ENCODE measurements around the gene NADK2.

Gene NADK2

DNA sequence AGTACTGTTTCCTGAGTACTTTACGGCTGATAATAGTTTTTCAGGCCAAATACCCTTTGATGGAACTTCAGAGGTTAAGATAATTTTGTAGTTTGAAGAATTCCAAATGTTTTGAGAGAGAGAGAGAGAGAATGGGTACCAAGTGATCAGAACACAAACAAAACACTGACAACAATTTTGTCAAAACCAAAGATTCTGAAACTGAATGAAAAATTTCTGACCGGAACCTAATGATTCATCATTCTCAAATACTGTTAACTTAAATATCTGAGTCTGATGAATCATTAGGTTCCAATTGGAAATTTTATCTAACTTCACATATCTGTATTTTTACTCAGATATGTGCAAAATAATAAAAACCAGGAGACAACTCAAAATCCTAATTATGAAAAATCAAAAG, 94.0 kb downstream of the NADK2 start:
- H3K4me1 ChIP-seq (ENCODE audit: low read length), result peaks cover 6% of the 10 kb centered on the region; the same call in 1 of the 2 replicates
- H3K79me2 ChIP-seq (ENCODE audit: low read length), result peaks cover 19% of the 10 kb centered on the region
- H3K9me3 ChIP-seq (ENCODE audit: insufficient read depth, low read length), result no peaks in the 10 kb centered on the region
- H4K20me1 ChIP-seq (ENCODE audit: insufficient read depth, low read length), result no peaks in the 10 kb centered on the region
- H3K9ac ChIP-seq (ENCODE audit: low read length), result no peak overlapping the region
- H2AFZ ChIP-seq (ENCODE audit: low read depth, low read length), result no peak overlapping the region
- no peak overlapping the region for H3K4me2 ChIP-seq (ENCODE audit: low read length)
- no peak for TF ChIP-seq EZH2phosphoT487 (IDR thresholded peaks at IDR 0.05; ENCODE audit: low read depth)
- no peak for TF ChIP-seq CTCF (IDR thresholded peaks at IDR 0.05; ENCODE audit: low read depth, low read length)
- no peak overlapping the region for H3K27ac ChIP-seq (ENCODE audit: low read length)
- no peaks in the 10 kb centered on the region for H3K27me3 ChIP-seq (ENCODE audit: low read depth, low read length)
- no peaks in the 10 kb centered on the region for H3K36me3 ChIP-seq (replicated peaks; ENCODE audit: low read depth, low read length)
- no peak overlapping the region for H3K4me3 ChIP-seq (ENCODE audit: low read length)

- H3K4me1 ChIP-seq (ENCODE audit: low read length), result peaks cover 6% of the 10 kb centered on the region; the same call in 1 of the 2 replicates
- no peak overlapping the region for H3K9ac ChIP-seq (ENCODE audit: low read length)
- H3K4me3 ChIP-seq (ENCODE audit: low read length), result no peak overlapping the region
- H3K27ac ChIP-seq (ENCODE audit: low read length), result no peak overlapping the region
- no peak for TF ChIP-seq CTCF (IDR thresholded peaks at IDR 0.05; ENCODE audit: low read depth, low read length)
- TF ChIP-seq EZH2phosphoT487 (IDR thresholded peaks at IDR 0.05; ENCODE audit: low read depth), result no peak
- H3K36me3 ChIP-seq (replicated peaks; ENCODE audit: low read depth, low read length), result no peaks in the 10 kb centered on the region
- peaks cover 10% of the 10 kb centered on the region for H3K79me2 ChIP-seq (ENCODE audit: low read length)
- H3K27me3 ChIP-seq (ENCODE audit: low read depth, low read length), result no peaks in the 10 kb centered on the region
- no peaks in the 10 kb centered on the region for H4K20me1 ChIP-seq (ENCODE audit: insufficient read depth, low read length)
- H2AFZ ChIP-seq (ENCODE audit: low read depth, low read length), result no peak overlapping the region
- no peak overlapping the region for H3K4me2 ChIP-seq (ENCODE audit: low read length)
- H3K9me3 ChIP-seq (ENCODE audit: insufficient read depth, low read length), result no peaks in the 10 kb centered on the region
Observed at GRCh38 chr5:36146390-36146789, 95.3 kb downstream of the NADK2 start.

- Histone ChIP-seq H3K4me2 (ENCODE audit: low read length) (no peak overlapping the region), H3K9ac (ENCODE audit: low read length) (no peak overlapping the region), H3K27me3 (ENCODE audit: low read depth, low read length) (no peaks in the 10 kb centered on the region), H3K79me2 (ENCODE audit: low read length) (no peaks in the 10 kb centered on the region; the same call in 1 of the 2 replicates), H4K20me1 (ENCODE audit: insufficient read depth, low read length) (no peaks in the 10 kb centered on the region), H3K9me3 (ENCODE audit: insufficient read depth, low read length) (no peaks in the 10 kb centered on the region), H3K36me3 (replicated peaks; ENCODE audit: low read depth, low read length) (peaks cover 10% of the 10 kb centered on the region), H3K4me3 (ENCODE audit: low read length) (no peak overlapping the region), H2AFZ (ENCODE audit: low read depth, low read length) (no peak overlapping the region), H3K27ac (ENCODE audit: low read length) (no peak overlapping the region), H3K4me1 (ENCODE audit: low read length) (peaks cover under 1% of the 10 kb centered on the region; the same call in 1 of the 2 replicates)
- no peak for TF ChIP-seq EZH2phosphoT487 (IDR thresholded peaks at IDR 0.05; ENCODE audit: low read depth)
- TF ChIP-seq CTCF (IDR thresholded peaks at IDR 0.05; ENCODE audit: low read depth, low read length), result no peak
Observed at GRCh38 chr5:36145311-36145710, 96.4 kb downstream of the NADK2 start.

Measured in OCI-LY3 (cell line).